ENCODE measurements around the gene CENPT. TPM values are rescaled to one million over a fixed set of nuclear protein-coding genes. Genes with fewer than 3 reads are reported as not detected.

Gene CENPT
- total RNA-seq, 1 experiment from 2014 or later = 60.9 TPM

DNA sequence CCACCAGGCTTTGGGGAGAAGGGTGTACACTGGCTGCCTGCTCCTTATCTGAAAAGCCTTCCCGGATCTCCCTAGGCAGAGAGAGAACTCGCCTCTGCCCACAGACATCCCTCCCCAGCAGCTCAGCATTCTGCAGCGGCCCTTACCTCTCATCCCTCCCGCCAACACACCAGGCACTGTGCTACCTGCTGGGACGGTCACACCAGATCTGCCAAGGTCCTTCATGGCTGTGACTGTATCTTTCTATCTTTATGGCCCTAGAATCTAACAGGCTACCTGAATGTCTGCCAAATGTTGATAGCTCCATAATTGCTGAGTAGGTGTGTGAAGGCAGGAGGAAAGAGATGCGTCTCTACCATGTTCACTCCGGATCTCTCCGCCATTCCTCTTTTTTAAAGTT is 32.9 kb downstream of the CENPT start:
- Mint-ChIP-seq H3K4me3 (no peak overlapping the region), H3K36me3 (ENCODE audit: insufficient read depth in 1 of 3, low read depth in 3 of 3) (no peaks in the 10 kb centered on the region), H3K27me3 (ENCODE audit: low read depth) (peaks cover 1% of the 10 kb centered on the region; the same call in 1 of the 2 replicates), H3K4me1 (peaks cover 2% of the 10 kb centered on the region in 2 experiments; a peak in 3 of 4 replicates), H3K27ac (no peak overlapping the region), H3K9me3 (no peaks in the 10 kb centered on the region; a peak in 1 of 5 replicates)
- H3K27me3 ChIP-seq (ENCODE audit: insufficient read depth, low read length) = no peaks in the 10 kb centered on the region; the same call in 1 of the 2 replicates
- no peak overlapping the region for H3K4ac ChIP-seq (ENCODE audit: low read depth, low read length)
- no peak overlapping the region for H3K56ac ChIP-seq (ENCODE audit: insufficient read length, low read depth, low read length)
- no peak overlapping the region for H3K23ac ChIP-seq (ENCODE audit: insufficient read length, low read depth, low read length)
- H2AK5ac ChIP-seq (ENCODE audit: insufficient read length, low read length) = no peak overlapping the region
- no peaks in the 10 kb centered on the region for H3K79me1 ChIP-seq (ENCODE audit: insufficient read depth, low read depth, low read length, poor library complexity, severe bottlenecking)
- H2BK5ac ChIP-seq (ENCODE audit: insufficient read length, low read length) = no peak overlapping the region
- H2BK20ac ChIP-seq (ENCODE audit: low read depth, low read length, poor library complexity, severe bottlenecking) = no peak overlapping the region
- TF ChIP-seq, protein P1, sequence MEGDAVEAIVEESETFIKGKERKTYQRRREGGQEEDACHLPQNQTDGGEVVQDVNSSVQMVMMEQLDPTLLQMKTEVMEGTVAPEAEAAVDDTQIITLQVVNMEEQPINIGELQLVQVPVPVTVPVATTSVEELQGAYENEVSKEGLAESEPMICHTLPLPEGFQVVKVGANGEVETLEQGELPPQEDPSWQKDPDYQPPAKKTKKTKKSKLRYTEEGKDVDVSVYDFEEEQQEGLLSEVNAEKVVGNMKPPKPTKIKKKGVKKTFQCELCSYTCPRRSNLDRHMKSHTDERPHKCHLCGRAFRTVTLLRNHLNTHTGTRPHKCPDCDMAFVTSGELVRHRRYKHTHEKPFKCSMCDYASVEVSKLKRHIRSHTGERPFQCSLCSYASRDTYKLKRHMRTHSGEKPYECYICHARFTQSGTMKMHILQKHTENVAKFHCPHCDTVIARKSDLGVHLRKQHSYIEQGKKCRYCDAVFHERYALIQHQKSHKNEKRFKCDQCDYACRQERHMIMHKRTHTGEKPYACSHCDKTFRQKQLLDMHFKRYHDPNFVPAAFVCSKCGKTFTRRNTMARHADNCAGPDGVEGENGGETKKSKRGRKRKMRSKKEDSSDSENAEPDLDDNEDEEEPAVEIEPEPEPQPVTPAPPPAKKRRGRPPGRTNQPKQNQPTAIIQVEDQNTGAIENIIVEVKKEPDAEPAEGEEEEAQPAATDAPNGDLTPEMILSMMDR (conservative IDR thresholded peaks at IDR 0.05) = no peak
- no peak overlapping the region for H3K27ac ChIP-seq (ENCODE audit: insufficient read length, low read depth, low read length)
- no peak overlapping the region for H2AFZ ChIP-seq (ENCODE audit: low read length)
- no peak overlapping the region for H4K5ac ChIP-seq (ENCODE audit: insufficient read length, low read depth, low read length)
- WGBS (ENCODE audit: extremely low coverage, insufficient read length, low lambda C conversion rate) = no CpG with 5 or more reads among the region's 8 CpGs
- H3K4me1 ChIP-seq (ENCODE audit: insufficient read depth, low read length) = no peaks in the 10 kb centered on the region
- H4K8ac ChIP-seq (replicated peaks; ENCODE audit: insufficient read length, low read depth, low read length) = no peak overlapping the region
- no peak overlapping the region for H3K9ac ChIP-seq (ENCODE audit: extremely low read depth, insufficient read length, low read length)
- no peak overlapping the region for H2BK15ac ChIP-seq (ENCODE audit: low read depth, low read length)
- no peaks in the 10 kb centered on the region for H3K23me2 ChIP-seq (ENCODE audit: insufficient read length, low read depth, low read length, poor library complexity, severe bottlenecking)
- no peaks in the 10 kb centered on the region for H3K79me2 ChIP-seq (ENCODE audit: insufficient read depth, low read length)
- no peaks in the 10 kb centered on the region for H4K20me1 ChIP-seq (ENCODE audit: control insufficient read depth, insufficient read depth, insufficient read length)
- no peak overlapping the region for H3K18ac ChIP-seq (ENCODE audit: insufficient read length, low read depth, low read length)
- DNase-seq = no peak
- H3K9me3 ChIP-seq (ENCODE audit: control insufficient read depth, low read depth, low read length) = no peaks in the 10 kb centered on the region
- H3T11ph ChIP-seq (ENCODE audit: low read length) = no peak overlapping the region
- no peak overlapping the region for H4K91ac ChIP-seq (ENCODE audit: insufficient read length, low read depth, low read length)
- H2BK12ac ChIP-seq (ENCODE audit: insufficient read length, low read depth, low read length) = no peak overlapping the region
- H2BK120ac ChIP-seq (ENCODE audit: low read depth, low read length, poor library complexity, severe bottlenecking) = no peak overlapping the region
- H3K14ac ChIP-seq (ENCODE audit: insufficient read depth, low read length) = no peak overlapping the region; the same call in 1 of the 2 replicates
- H3K4me2 ChIP-seq (ENCODE audit: insufficient read depth, insufficient read length, low read length) = no peak overlapping the region
